Measurements from ENCODE around the gene SPINT3. TPM values are rescaled to one million over a fixed set of nuclear protein-coding genes. Genes with fewer than 3 reads are reported as not detected.

The SPINT3 gene
- total RNA-seq, 1 donor from 2014 or later: not detected

- no peak for DNase-seq (ENCODE audit: low spot score)
- Mint-ChIP-seq H3K27ac (ENCODE audit: unreplicated experiment) (no peak overlapping the region), H3K36me3 (ENCODE audit: low read depth, unreplicated experiment) (no peaks in the 10 kb centered on the region), H3K27me3 (ENCODE audit: unreplicated experiment) (peaks cover 4% of the 10 kb centered on the region), H3K4me3 (ENCODE audit: unreplicated experiment) (no peak overlapping the region), H3K4me1 (ENCODE audit: unreplicated experiment) (no peaks in the 10 kb centered on the region), H3K9me3 (ENCODE audit: unreplicated experiment) (no peaks in the 10 kb centered on the region)
- no peak for TF ChIP-seq CTCF (IDR thresholded peaks at IDR 0.05; ENCODE audit: unreplicated experiment)
Measured at GRCh38 chr20:45495501-45495941, 19.9 kb downstream of the SPINT3 start.

GRCh38 chr20:45489083-45489531, 26.3 kb downstream of the SPINT3 start:
- no peak for TF ChIP-seq CTCF (IDR thresholded peaks at IDR 0.05; ENCODE audit: unreplicated experiment)
- H3K4me3 Mint-ChIP-seq (ENCODE audit: unreplicated experiment): no peak overlapping the region
- no peaks in the 10 kb centered on the region for H3K9me3 Mint-ChIP-seq (ENCODE audit: unreplicated experiment)
- peaks cover 2% of the 10 kb centered on the region for H3K27me3 Mint-ChIP-seq (ENCODE audit: unreplicated experiment)
- no peaks in the 10 kb centered on the region for H3K36me3 Mint-ChIP-seq (ENCODE audit: low read depth, unreplicated experiment)
- no peaks in the 10 kb centered on the region for H3K4me1 Mint-ChIP-seq (ENCODE audit: unreplicated experiment)
- no peak for DNase-seq (ENCODE audit: low spot score)
- H3K27ac Mint-ChIP-seq (ENCODE audit: unreplicated experiment): no peak overlapping the region

- Mint-ChIP-seq H3K4me3 (ENCODE audit: unreplicated experiment) (no peak overlapping the region), H3K9me3 (ENCODE audit: unreplicated experiment) (no peaks in the 10 kb centered on the region), H3K27ac (ENCODE audit: unreplicated experiment) (no peak overlapping the region), H3K4me1 (ENCODE audit: unreplicated experiment) (no peaks in the 10 kb centered on the region), H3K36me3 (ENCODE audit: low read depth, unreplicated experiment) (no peaks in the 10 kb centered on the region), H3K27me3 (ENCODE audit: unreplicated experiment) (no peaks in the 10 kb centered on the region)
- peak; percentile 56 for TF ChIP-seq CTCF (IDR thresholded peaks at IDR 0.05; ENCODE audit: unreplicated experiment)
- peak; percentile 28 for DNase-seq (ENCODE audit: low spot score)
Measured at GRCh38 chr20:45487231-45487635, 28.2 kb downstream of the SPINT3 start.

GRCh38 chr20:45485388-45485787, 30.0 kb downstream of the SPINT3 start:
- H3K27me3 Mint-ChIP-seq (ENCODE audit: unreplicated experiment): no peaks in the 10 kb centered on the region
- H3K4me3 Mint-ChIP-seq (ENCODE audit: unreplicated experiment): no peak overlapping the region
- H3K36me3 Mint-ChIP-seq (ENCODE audit: low read depth, unreplicated experiment): no peaks in the 10 kb centered on the region
- DNase-seq (ENCODE audit: low spot score): no peak
- TF ChIP-seq CTCF (IDR thresholded peaks at IDR 0.05; ENCODE audit: unreplicated experiment): no peak
- H3K9me3 Mint-ChIP-seq (ENCODE audit: unreplicated experiment): no peaks in the 10 kb centered on the region
- no peak overlapping the region for H3K27ac Mint-ChIP-seq (ENCODE audit: unreplicated experiment)
- H3K4me1 Mint-ChIP-seq (ENCODE audit: unreplicated experiment): no peaks in the 10 kb centered on the region

- Mint-ChIP-seq H3K27ac (ENCODE audit: unreplicated experiment) (no peak overlapping the region), H3K4me3 (ENCODE audit: unreplicated experiment) (no peak overlapping the region), H3K36me3 (ENCODE audit: low read depth, unreplicated experiment) (no peaks in the 10 kb centered on the region), H3K9me3 (ENCODE audit: unreplicated experiment) (no peaks in the 10 kb centered on the region), H3K4me1 (ENCODE audit: unreplicated experiment) (no peaks in the 10 kb centered on the region), H3K27me3 (ENCODE audit: unreplicated experiment) (peaks cover 3% of the 10 kb centered on the region)
- no peak for DNase-seq (ENCODE audit: low spot score)
- no peak for TF ChIP-seq CTCF (IDR thresholded peaks at IDR 0.05; ENCODE audit: unreplicated experiment)
Measured at GRCh38 chr20:45484676-45485075, 30.7 kb downstream of the SPINT3 start.
